HFFc6 (cell line): Measurements from ENCODE around the gene CCL15. TPM values are rescaled to one million over a fixed set of nuclear protein-coding genes. Genes with fewer than 3 reads are reported as not detected.

Experiments used
- DNase-seq: peaks from one replicate; pipeline ENCODE4 v3.0.0-alpha.2; 2018
- H3K27ac Mint-ChIP-seq: 2 replicates; pipeline ENCODE4 v1.8.0; 2020; ENCODE audit warnings: mild to moderate bottlenecking, mixed read lengths
- H3K27me3 Mint-ChIP-seq: 2 replicates; pipeline ENCODE4 v1.8.0; 2021; ENCODE audit warnings: mild to moderate bottlenecking, moderate library complexity, mixed read lengths; ENCODE audit not compliant: insufficient read depth
- H3K36me3 Mint-ChIP-seq: 2 replicates; pipeline ENCODE4 v1.8.0; 2021; ENCODE audit warnings: low read depth, mixed read lengths
- H3K4me1 Mint-ChIP-seq: 2 replicates; pipeline ENCODE4 v1.8.0; 2020; ENCODE audit warnings: low read depth, mixed read lengths
- H3K4me3 Mint-ChIP-seq: 2 replicates; pipeline ENCODE4 v1.8.0; 2020; ENCODE audit warnings: mild to moderate bottlenecking, moderate library complexity, mixed read lengths
- H3K9me3 Mint-ChIP-seq: 2 replicates; pipeline ENCODE4 v1.8.0; 2020; ENCODE audit warnings: mild to moderate bottlenecking, mixed read lengths
- total RNA-seq, 6 experiments: library from RNA; stranded (reverse); fragmentation: NEBNext Ultra II Directional; extraction: Animal tissue kit (Norgen Biotek cat#: 25700); gene quantifications; 2 replicates in 1 of 6; 3 replicates in 5 of 6; pipeline ENCODE4 v1.2.3, GENCODE V29; 2021
- TF ChIP-seq, protein P1 (sequence below): fragments of 200-600 bp; sonication (generic); IDR thresholded peaks from 2 replicates; pipeline ENCODE4 v1.5.0; 2021; ENCODE audit warnings: antibody characterized with exemption, mild to moderate bottlenecking

The CCL15 gene
- total RNA-seq, 6 experiments from 2014 or later, result not detected

DNA sequence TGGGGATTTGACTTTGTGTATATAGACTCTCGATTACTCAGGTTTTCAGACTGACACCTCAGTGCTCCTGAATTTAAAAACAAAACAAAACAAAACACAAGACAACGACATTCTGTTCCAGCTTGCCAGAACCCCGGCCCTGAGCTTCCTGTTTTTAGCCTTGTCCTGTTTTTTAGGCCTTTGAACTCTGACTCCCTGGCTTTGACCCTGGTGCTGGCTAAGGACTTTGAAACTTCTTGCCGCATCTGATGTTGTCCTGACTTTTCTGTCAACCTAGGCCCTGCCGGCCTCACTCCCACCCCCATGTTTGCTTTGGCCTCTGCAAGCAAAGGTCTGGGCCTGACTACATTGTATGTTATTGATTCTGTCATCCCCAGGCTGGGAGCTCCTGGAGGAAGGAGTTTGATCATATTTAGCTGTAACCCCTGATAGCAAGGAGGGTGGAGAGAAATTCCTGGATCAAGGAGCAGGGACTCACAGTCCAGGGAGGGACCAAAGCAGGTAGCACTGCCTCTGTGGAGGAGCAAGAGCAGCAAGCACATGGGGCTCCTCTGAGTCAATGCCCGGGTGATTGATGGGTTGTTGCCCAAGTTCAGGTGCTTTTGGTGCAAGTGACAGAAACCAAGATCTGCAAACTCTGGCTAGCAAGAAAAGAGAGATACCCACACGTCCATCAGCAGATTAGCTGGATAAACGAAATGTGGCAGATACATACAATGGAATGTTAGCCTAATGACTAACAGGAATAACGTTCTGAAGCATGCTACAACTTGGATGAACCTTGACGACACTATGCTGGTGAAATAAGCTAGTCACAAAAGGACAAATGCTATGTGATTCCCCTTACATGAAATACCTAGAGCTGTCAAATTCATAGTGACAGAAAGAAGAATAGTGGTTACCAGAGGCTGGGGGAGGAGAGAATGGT, 27.8 kb downstream of the CCL15 start:
- Mint-ChIP-seq H3K4me3 (no peak overlapping the region), H3K27ac (no peak overlapping the region), H3K9me3 (no peaks in the 10 kb centered on the region), H3K4me1 (peaks cover 15% of the 10 kb centered on the region), H3K36me3 (no peaks in the 10 kb centered on the region), H3K27me3 (peaks cover 7% of the 10 kb centered on the region)
- TF ChIP-seq, protein P1, sequence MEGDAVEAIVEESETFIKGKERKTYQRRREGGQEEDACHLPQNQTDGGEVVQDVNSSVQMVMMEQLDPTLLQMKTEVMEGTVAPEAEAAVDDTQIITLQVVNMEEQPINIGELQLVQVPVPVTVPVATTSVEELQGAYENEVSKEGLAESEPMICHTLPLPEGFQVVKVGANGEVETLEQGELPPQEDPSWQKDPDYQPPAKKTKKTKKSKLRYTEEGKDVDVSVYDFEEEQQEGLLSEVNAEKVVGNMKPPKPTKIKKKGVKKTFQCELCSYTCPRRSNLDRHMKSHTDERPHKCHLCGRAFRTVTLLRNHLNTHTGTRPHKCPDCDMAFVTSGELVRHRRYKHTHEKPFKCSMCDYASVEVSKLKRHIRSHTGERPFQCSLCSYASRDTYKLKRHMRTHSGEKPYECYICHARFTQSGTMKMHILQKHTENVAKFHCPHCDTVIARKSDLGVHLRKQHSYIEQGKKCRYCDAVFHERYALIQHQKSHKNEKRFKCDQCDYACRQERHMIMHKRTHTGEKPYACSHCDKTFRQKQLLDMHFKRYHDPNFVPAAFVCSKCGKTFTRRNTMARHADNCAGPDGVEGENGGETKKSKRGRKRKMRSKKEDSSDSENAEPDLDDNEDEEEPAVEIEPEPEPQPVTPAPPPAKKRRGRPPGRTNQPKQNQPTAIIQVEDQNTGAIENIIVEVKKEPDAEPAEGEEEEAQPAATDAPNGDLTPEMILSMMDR, result no peak
- DNase-seq, result peak; percentile 30

DNA sequence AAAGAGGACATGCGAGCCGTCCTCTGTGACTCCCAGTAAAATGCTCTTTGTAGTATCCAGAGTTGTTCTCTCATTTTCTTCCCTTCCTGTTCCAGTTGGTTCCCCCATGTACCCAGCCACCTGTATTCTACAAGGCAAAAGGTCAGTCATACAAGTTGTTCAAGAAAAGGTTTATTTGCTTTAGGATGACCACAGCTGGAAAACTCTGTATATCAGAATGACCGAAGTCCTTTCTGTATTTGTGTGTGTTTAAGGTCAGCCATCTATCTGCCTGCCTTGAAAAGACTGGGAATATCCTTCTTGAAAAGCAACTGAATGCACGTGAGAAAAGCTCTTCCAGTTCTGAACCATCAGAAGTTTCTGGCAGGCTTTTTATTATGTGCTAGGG, 28.4 kb downstream of the CCL15 start:
- TF ChIP-seq, protein P1, result no peak
- Mint-ChIP-seq H3K27me3 (peaks cover 11% of the 10 kb centered on the region), H3K4me1 (peaks cover 15% of the 10 kb centered on the region), H3K27ac (no peak overlapping the region), H3K36me3 (no peaks in the 10 kb centered on the region), H3K4me3 (no peak overlapping the region), H3K9me3 (no peaks in the 10 kb centered on the region)
- DNase-seq, result no peak

GRCh38 chr17:35972535-35972934, 28.8 kb downstream of the CCL15 start:
- H3K36me3 Mint-ChIP-seq, result no peaks in the 10 kb centered on the region
- H3K27ac Mint-ChIP-seq, result no peak overlapping the region
- peaks cover 15% of the 10 kb centered on the region for H3K4me1 Mint-ChIP-seq
- TF ChIP-seq, protein P1, result no peak
- H3K27me3 Mint-ChIP-seq, result peaks cover 11% of the 10 kb centered on the region
- no peaks in the 10 kb centered on the region for H3K9me3 Mint-ChIP-seq
- no peak overlapping the region for H3K4me3 Mint-ChIP-seq
- no peak for DNase-seq

GRCh38 chr17:35972066-35972465, 29.3 kb downstream of the CCL15 start:
- Mint-ChIP-seq H3K4me3 (no peak overlapping the region), H3K27me3 (peaks cover 12% of the 10 kb centered on the region), H3K9me3 (no peaks in the 10 kb centered on the region), H3K4me1 (peaks cover 15% of the 10 kb centered on the region), H3K27ac (no peak overlapping the region), H3K36me3 (no peaks in the 10 kb centered on the region)
- TF ChIP-seq, protein P1, result no peak
- DNase-seq, result no peak

GRCh38 chr17:35969558-35970380, 31.6 kb downstream of the CCL15 start:
- Mint-ChIP-seq H3K4me3 (no peak overlapping the region), H3K36me3 (no peaks in the 10 kb centered on the region), H3K4me1 (peaks cover 15% of the 10 kb centered on the region), H3K9me3 (no peaks in the 10 kb centered on the region), H3K27me3 (peaks cover 20% of the 10 kb centered on the region), H3K27ac (no peak overlapping the region)
- peak; percentile 68 for DNase-seq
- TF ChIP-seq, protein P1, result peak; percentile 92
